Measurements from ENCODE around the gene TCF12. TPM values are rescaled to one million over a fixed set of nuclear protein-coding genes. Genes with fewer than 3 reads are reported as not detected.

The TCF12 gene
- total RNA-seq, 6 experiments from 2014 or later: 106 to 200 (median 149) TPM

GRCh38 chr15:56984681-56985481 is 66.4 kb downstream of the TCF12 start:
- peak; percentile 73 for DNase-seq
- Mint-ChIP-seq H3K27ac (peak overlapping the region; percentile 92), H3K27me3 (ENCODE audit: insufficient read depth) (no peaks in the 10 kb centered on the region), H3K4me3 (peak overlapping the region; percentile 71), H3K9me3 (no peaks in the 10 kb centered on the region), H3K4me1 (ENCODE audit: low read depth) (peaks cover 95% of the 10 kb centered on the region), H3K36me3 (ENCODE audit: low read depth) (no peaks in the 10 kb centered on the region)
- no peak for TF ChIP-seq CTCF (IDR thresholded peaks at IDR 0.05)

GRCh38 chr15:56985856-56986255 is 67.4 kb downstream of the TCF12 start:
- H3K4me3 Mint-ChIP-seq: peak overlapping the region; percentile 71
- H3K4me1 Mint-ChIP-seq (ENCODE audit: low read depth): peaks cover 91% of the 10 kb centered on the region
- no peak for TF ChIP-seq CTCF (IDR thresholded peaks at IDR 0.05)
- peak overlapping the region; percentile 92 for H3K27ac Mint-ChIP-seq
- no peak for DNase-seq
- no peaks in the 10 kb centered on the region for H3K9me3 Mint-ChIP-seq
- peaks cover 2% of the 10 kb centered on the region; the same call in 1 of the 2 replicates for H3K36me3 Mint-ChIP-seq (ENCODE audit: low read depth)
- no peaks in the 10 kb centered on the region for H3K27me3 Mint-ChIP-seq (ENCODE audit: insufficient read depth)

GRCh38 chr15:56987286-56987685 is 68.8 kb downstream of the TCF12 start:
- peak overlapping the region; percentile 28; the same call in 1 of the 2 replicates for H3K4me3 Mint-ChIP-seq
- peak overlapping the region; percentile 86 for H3K27ac Mint-ChIP-seq
- H3K27me3 Mint-ChIP-seq (ENCODE audit: insufficient read depth): no peaks in the 10 kb centered on the region
- no peaks in the 10 kb centered on the region for H3K9me3 Mint-ChIP-seq
- peaks cover 7% of the 10 kb centered on the region for H3K36me3 Mint-ChIP-seq (ENCODE audit: low read depth)
- DNase-seq: peak; percentile 43
- TF ChIP-seq CTCF (IDR thresholded peaks at IDR 0.05): no peak
- H3K4me1 Mint-ChIP-seq (ENCODE audit: low read depth): peaks cover 79% of the 10 kb centered on the region

GRCh38 chr15:56988219-56988618 is 69.8 kb downstream of the TCF12 start:
- Mint-ChIP-seq H3K27ac (peak overlapping the region; percentile 86), H3K36me3 (ENCODE audit: low read depth) (peaks cover 16% of the 10 kb centered on the region), H3K4me1 (ENCODE audit: low read depth) (peaks cover 72% of the 10 kb centered on the region), H3K27me3 (ENCODE audit: insufficient read depth) (no peaks in the 10 kb centered on the region), H3K4me3 (no peak overlapping the region), H3K9me3 (no peaks in the 10 kb centered on the region)
- TF ChIP-seq CTCF (IDR thresholded peaks at IDR 0.05): no peak
- DNase-seq: no peak

GRCh38 chr15:56989411-56989924 is 71.0 kb downstream of the TCF12 start:
- Mint-ChIP-seq H3K27me3 (ENCODE audit: insufficient read depth) (no peaks in the 10 kb centered on the region), H3K4me1 (ENCODE audit: low read depth) (peaks cover 59% of the 10 kb centered on the region), H3K4me3 (no peak overlapping the region), H3K36me3 (ENCODE audit: low read depth) (peaks cover 29% of the 10 kb centered on the region), H3K9me3 (no peaks in the 10 kb centered on the region), H3K27ac (peak overlapping the region; percentile 19)
- TF ChIP-seq CTCF (IDR thresholded peaks at IDR 0.05): no peak
- no peak for DNase-seq

Measured in HFFc6 (cell line).